ENCODE data around the gene ZNF343. TPM values are rescaled to one million over a fixed set of nuclear protein-coding genes. Genes with fewer than 3 reads are reported as not detected.
"Not testable (repeated sequence)": the region's sequence is repeated elsewhere in the genome, so short reads cannot be mapped to it uniquely, and the experiment has no call there.

Gene ZNF343
- total RNA-seq, 1 experiment from 2014 or later, result 13.5 TPM

- H3K27ac ChIP-seq (ENCODE audit: low read length), result no peak overlapping the region
- no peak for DNase-seq
- no peak overlapping the region for H3K4me3 ChIP-seq (ENCODE audit: low read length)
- no peaks in the 10 kb centered on the region for H3K9me2 ChIP-seq (replicated peaks; ENCODE audit: insufficient read depth, low read length)
- no peaks in the 10 kb centered on the region for H3K27me3 ChIP-seq (ENCODE audit: low read length)
- no peaks in the 10 kb centered on the region for H4K20me1 ChIP-seq (ENCODE audit: insufficient read depth, low read depth, low read length)
- H3K9me3 ChIP-seq (ENCODE audit: low read length), result no peaks in the 10 kb centered on the region
- H3K79me2 ChIP-seq (ENCODE audit: low read length), result no peaks in the 10 kb centered on the region
- no peak overlapping the region for H3K4me2 ChIP-seq (ENCODE audit: low read depth, low read length, poor library complexity, severe bottlenecking)
- H3K4me1 ChIP-seq (ENCODE audit: low read length), result no peaks in the 10 kb centered on the region
- H2AFZ ChIP-seq (ENCODE audit: low read length), result no peak overlapping the region
- no peak overlapping the region for H3K9ac ChIP-seq (ENCODE audit: low read length)
- no peaks in the 10 kb centered on the region for H3K36me3 ChIP-seq (ENCODE audit: insufficient read depth, low read length)
These were observed 28.4 kb upstream of the ZNF343 start for GRCh38 chr20:2537101-2537500.

DNA sequence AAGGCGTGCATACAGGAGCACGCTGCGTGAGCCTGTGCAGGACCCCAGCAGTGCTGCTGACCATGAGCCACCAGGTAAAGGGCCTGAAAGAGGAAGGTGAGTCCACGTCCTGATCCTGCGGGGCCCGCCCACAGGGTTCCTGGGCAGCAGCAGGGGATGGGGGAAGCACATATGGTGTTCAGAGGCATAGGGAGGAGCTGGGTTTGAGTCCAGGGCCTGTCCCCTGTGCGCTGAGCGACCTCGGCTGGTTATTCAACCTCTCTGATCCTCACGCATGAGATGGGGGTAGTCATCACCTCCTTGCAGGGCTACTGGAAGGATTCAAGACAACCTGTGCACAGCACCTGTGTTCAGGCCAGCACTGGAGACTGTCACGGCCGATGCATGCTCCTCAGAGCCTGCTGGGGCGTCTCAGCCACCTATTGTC lies 27.9 kb upstream of the ZNF343 start, which contains the start of gene TMC2:
TMC2 (plus strand) TSS at position 14 of the 427 bp plus-strand sequence; CDS start at position 63, 49 bp downstream.
- H3K9me3 ChIP-seq (ENCODE audit: low read length), result no peaks in the 10 kb centered on the region
- no peak within 1 kb of the TSS for H3K27ac ChIP-seq (ENCODE audit: low read length)
- no peak for DNase-seq
- H3K4me1 ChIP-seq (ENCODE audit: low read length), result no peaks in the 10 kb centered on the region
- H3K79me2 ChIP-seq (ENCODE audit: low read length), result no peaks in the 10 kb centered on the region
- H3K9me2 ChIP-seq (replicated peaks; ENCODE audit: insufficient read depth, low read length), result no peaks in the 10 kb centered on the region
- no peak within 1 kb of the TSS for H3K4me3 ChIP-seq (ENCODE audit: low read length)
- no peak within 1 kb of the TSS for H3K9ac ChIP-seq (ENCODE audit: low read length)
- no peaks in the 10 kb centered on the region for H3K27me3 ChIP-seq (ENCODE audit: low read length)
- H3K4me2 ChIP-seq (ENCODE audit: low read depth, low read length, poor library complexity, severe bottlenecking), result no peak within 1 kb of the TSS
- no peak within 1 kb of the TSS for H2AFZ ChIP-seq (ENCODE audit: low read length)
- no peaks in the 10 kb centered on the region for H3K36me3 ChIP-seq (ENCODE audit: insufficient read depth, low read length)
- no peaks in the 10 kb centered on the region for H4K20me1 ChIP-seq (ENCODE audit: insufficient read depth, low read depth, low read length)

- H3K9ac ChIP-seq (ENCODE audit: low read length), result no peak overlapping the region
- no peak overlapping the region for H3K4me2 ChIP-seq (ENCODE audit: low read depth, low read length, poor library complexity, severe bottlenecking)
These were observed 27.2 kb upstream of the ZNF343 start for GRCh38 chr20:2535711-2536559.

DNA sequence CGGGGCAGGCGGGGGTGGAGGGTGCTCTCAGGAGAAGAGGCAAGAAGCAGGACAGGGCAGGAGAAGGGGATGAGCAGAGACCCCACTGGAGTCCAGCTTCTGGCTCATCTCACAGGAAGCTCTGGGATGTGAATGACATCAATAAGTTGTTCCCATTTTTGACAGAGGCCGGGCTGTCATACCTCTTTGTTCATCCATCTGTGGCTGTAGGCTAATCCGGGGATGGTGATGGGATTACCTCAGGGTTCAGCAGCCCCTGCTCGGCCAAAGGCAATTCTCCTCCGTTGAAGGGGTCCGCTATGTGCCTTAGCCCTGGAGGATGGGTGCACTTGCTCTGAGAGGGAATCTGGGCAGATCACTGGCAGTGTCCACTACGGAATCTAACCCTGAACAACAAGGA lies 24.4 kb upstream of the ZNF343 start:
- no peak for DNase-seq
- H3K27me3 ChIP-seq (ENCODE audit: low read length), result no peaks in the 10 kb centered on the region
- H3K9me3 ChIP-seq (ENCODE audit: low read length), result no peaks in the 10 kb centered on the region
- H4K20me1 ChIP-seq (ENCODE audit: insufficient read depth, low read depth, low read length), result no peaks in the 10 kb centered on the region
- H3K9ac ChIP-seq (ENCODE audit: low read length), result no peak overlapping the region
- H3K4me1 ChIP-seq (ENCODE audit: low read length), result no peaks in the 10 kb centered on the region
- no peaks in the 10 kb centered on the region for H3K36me3 ChIP-seq (ENCODE audit: insufficient read depth, low read length)
- no peak overlapping the region for H3K27ac ChIP-seq (ENCODE audit: low read length)
- H3K79me2 ChIP-seq (ENCODE audit: low read length), result no peaks in the 10 kb centered on the region
- H3K4me2 ChIP-seq (ENCODE audit: low read depth, low read length, poor library complexity, severe bottlenecking), result no peak overlapping the region
- H3K9me2 ChIP-seq (replicated peaks; ENCODE audit: insufficient read depth, low read length), result no peaks in the 10 kb centered on the region
- no peak overlapping the region for H3K4me3 ChIP-seq (ENCODE audit: low read length)
- H2AFZ ChIP-seq (ENCODE audit: low read length), result no peak overlapping the region

More at GRCh38 chr20:2535711-2536559, 27.2 kb upstream of the ZNF343 start:
- Histone ChIP-seq H3K36me3 (ENCODE audit: insufficient read depth, low read length) (no peaks in the 10 kb centered on the region), H3K4me1 (ENCODE audit: low read length) (no peaks in the 10 kb centered on the region), H3K9me3 (ENCODE audit: low read length) (no peaks in the 10 kb centered on the region), H4K20me1 (ENCODE audit: insufficient read depth, low read depth, low read length) (no peaks in the 10 kb centered on the region), H2AFZ (ENCODE audit: low read length) (no peak overlapping the region), H3K4me3 (ENCODE audit: low read length) (no peak overlapping the region), H3K9me2 (replicated peaks; ENCODE audit: insufficient read depth, low read length) (no peaks in the 10 kb centered on the region), H3K27me3 (ENCODE audit: low read length) (no peaks in the 10 kb centered on the region), H3K79me2 (ENCODE audit: low read length) (no peaks in the 10 kb centered on the region), H3K27ac (ENCODE audit: low read length) (no peak overlapping the region)
- no peak for DNase-seq

- H3K79me2 ChIP-seq (ENCODE audit: low read length), result no peaks in the 10 kb centered on the region
- H4K20me1 ChIP-seq (ENCODE audit: insufficient read depth, low read depth, low read length), result no peaks in the 10 kb centered on the region
- no peaks in the 10 kb centered on the region for H3K9me3 ChIP-seq (ENCODE audit: low read length)
- DNase-seq, result no peak
- H3K27me3 ChIP-seq (ENCODE audit: low read length), result no peaks in the 10 kb centered on the region
- H3K9ac ChIP-seq (ENCODE audit: low read length), result no peak overlapping the region
- peaks cover 10% of the 10 kb centered on the region for H3K4me1 ChIP-seq (ENCODE audit: low read length)
- H3K36me3 ChIP-seq (ENCODE audit: insufficient read depth, low read length), result no peaks in the 10 kb centered on the region
- H3K4me2 ChIP-seq (ENCODE audit: low read depth, low read length, poor library complexity, severe bottlenecking), result no peak overlapping the region
- no peaks in the 10 kb centered on the region for H3K9me2 ChIP-seq (replicated peaks; ENCODE audit: insufficient read depth, low read length)
- no peak overlapping the region for H2AFZ ChIP-seq (ENCODE audit: low read length)
- H3K4me3 ChIP-seq (ENCODE audit: low read length), result no peak overlapping the region
- no peak overlapping the region for H3K27ac ChIP-seq (ENCODE audit: low read length)
These were observed 20.1 kb upstream of the ZNF343 start for GRCh38 chr20:2528671-2529271.

- Histone ChIP-seq H3K9me3 (ENCODE audit: low read length) (no peaks in the 10 kb centered on the region), H4K20me1 (ENCODE audit: insufficient read depth, low read depth, low read length) (no peaks in the 10 kb centered on the region), H3K36me3 (ENCODE audit: insufficient read depth, low read length) (no peaks in the 10 kb centered on the region), H3K27me3 (ENCODE audit: low read length) (no peaks in the 10 kb centered on the region), H3K27ac (ENCODE audit: low read length) (no peak overlapping the region), H3K4me1 (ENCODE audit: low read length) (peaks cover 10% of the 10 kb centered on the region), H3K9ac (ENCODE audit: low read length) (no peak overlapping the region), H3K4me3 (ENCODE audit: low read length) (no peak overlapping the region), H3K9me2 (replicated peaks; ENCODE audit: insufficient read depth, low read length) (no peaks in the 10 kb centered on the region), H2AFZ (ENCODE audit: low read length) (no peak overlapping the region), H3K79me2 (ENCODE audit: low read length) (no peaks in the 10 kb centered on the region), H3K4me2 (ENCODE audit: low read depth, low read length, poor library complexity, severe bottlenecking) (no peak overlapping the region)
- DNase-seq, result no peak
These were observed 19.0 kb upstream of the ZNF343 start for GRCh38 chr20:2527762-2528161.

DNA sequence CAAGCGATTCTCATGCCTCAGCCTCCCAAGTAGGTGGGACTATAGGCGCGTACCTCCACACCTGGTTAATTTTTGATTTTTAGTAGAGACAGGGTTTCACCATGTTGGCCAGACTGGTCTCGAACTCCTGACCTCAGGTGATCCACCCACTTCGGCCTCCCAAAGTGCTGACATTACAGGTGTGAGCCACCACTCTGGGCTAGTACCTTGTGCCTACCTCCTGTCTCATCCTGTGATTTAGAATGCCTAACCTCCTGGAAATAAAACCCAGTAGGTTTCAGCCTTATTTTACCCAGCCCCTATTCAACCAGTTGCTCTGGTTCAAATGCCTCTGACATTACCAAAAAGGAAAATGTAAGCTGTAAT lies 17.5 kb upstream of the ZNF343 start:
- not testable (repeated sequence) for H3K4me2 ChIP-seq (ENCODE audit: low read depth, low read length, poor library complexity, severe bottlenecking); DNase-seq; H2AFZ ChIP-seq (ENCODE audit: low read length); H3K79me2 ChIP-seq (ENCODE audit: low read length); H3K36me3 ChIP-seq (ENCODE audit: insufficient read depth, low read length); H3K9me2 ChIP-seq (replicated peaks; ENCODE audit: insufficient read depth, low read length); H3K9me3 ChIP-seq (ENCODE audit: low read length); H3K9ac ChIP-seq (ENCODE audit: low read length); H4K20me1 ChIP-seq (ENCODE audit: insufficient read depth, low read depth, low read length); H3K27ac ChIP-seq (ENCODE audit: low read length); H3K27me3 ChIP-seq (ENCODE audit: low read length); H3K4me3 ChIP-seq (ENCODE audit: low read length)
- H3K4me1 ChIP-seq (ENCODE audit: low read length), result peaks cover 10% of the 10 kb centered on the region

DNA sequence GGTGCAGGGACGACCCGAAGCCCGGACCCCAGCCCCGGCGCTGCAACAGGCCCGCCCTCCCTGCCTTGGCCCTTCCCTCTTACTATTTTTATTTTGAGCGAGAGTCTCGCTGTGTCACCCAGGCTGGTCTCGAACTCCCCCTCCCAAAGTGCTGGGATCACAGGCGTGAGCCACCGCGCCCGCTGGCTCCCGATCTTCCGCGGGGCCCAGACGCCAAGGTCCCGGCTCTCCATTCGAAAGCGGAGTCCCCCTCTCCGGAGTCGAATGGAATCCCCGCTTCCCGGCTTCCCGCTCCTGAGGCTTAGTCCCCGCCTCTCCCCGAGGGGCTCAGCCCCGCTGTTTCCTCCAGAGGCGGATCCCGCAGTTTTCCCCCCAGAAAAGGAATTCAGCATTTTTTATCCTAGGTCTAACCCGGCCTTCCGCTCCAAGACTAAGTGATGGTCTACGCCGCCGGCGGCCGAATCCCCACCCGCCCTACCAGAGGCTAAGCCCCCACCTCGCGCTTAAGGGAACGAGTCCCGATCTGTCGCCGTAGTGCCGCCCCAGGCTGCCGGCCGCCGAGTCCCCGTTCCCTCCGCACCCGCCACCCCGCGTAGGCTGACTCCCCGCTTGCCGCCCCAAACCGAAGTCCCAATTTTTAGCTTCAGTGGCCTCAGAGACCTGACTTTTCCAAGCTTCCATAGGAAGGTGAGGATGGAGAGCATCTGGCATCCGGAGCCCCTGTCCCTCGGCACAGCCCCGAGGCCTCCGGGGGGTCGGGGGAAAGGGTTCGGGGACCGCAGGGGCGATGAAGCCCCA lies 16.2 kb upstream of the ZNF343 start:
- peak overlapping the region; percentile 78 for H3K9ac ChIP-seq (ENCODE audit: low read length)
- no peaks in the 10 kb centered on the region for H3K36me3 ChIP-seq (ENCODE audit: insufficient read depth, low read length)
- H2AFZ ChIP-seq (ENCODE audit: low read length), result peak overlapping the region; percentile 96
- no peak overlapping the region for H3K27ac ChIP-seq (ENCODE audit: low read length)
- H3K4me3 ChIP-seq (ENCODE audit: low read length), result peak overlapping the region; percentile 76
- H3K27me3 ChIP-seq (ENCODE audit: low read length), result no peaks in the 10 kb centered on the region
- no peaks in the 10 kb centered on the region for H3K9me2 ChIP-seq (replicated peaks; ENCODE audit: insufficient read depth, low read length)
- DNase-seq, result peak; percentile 45
- peaks cover 10% of the 10 kb centered on the region for H3K4me1 ChIP-seq (ENCODE audit: low read length)
- no peaks in the 10 kb centered on the region for H4K20me1 ChIP-seq (ENCODE audit: insufficient read depth, low read depth, low read length)
- H3K9me3 ChIP-seq (ENCODE audit: low read length), result no peaks in the 10 kb centered on the region
- H3K4me2 ChIP-seq (ENCODE audit: low read depth, low read length, poor library complexity, severe bottlenecking), result peak overlapping the region; percentile 83
- H3K79me2 ChIP-seq (ENCODE audit: low read length), result no peaks in the 10 kb centered on the region

Measured in Karpas-422 (cell line).